ENCODE data around the gene ZNF470.

The ZNF470 gene

DNA sequence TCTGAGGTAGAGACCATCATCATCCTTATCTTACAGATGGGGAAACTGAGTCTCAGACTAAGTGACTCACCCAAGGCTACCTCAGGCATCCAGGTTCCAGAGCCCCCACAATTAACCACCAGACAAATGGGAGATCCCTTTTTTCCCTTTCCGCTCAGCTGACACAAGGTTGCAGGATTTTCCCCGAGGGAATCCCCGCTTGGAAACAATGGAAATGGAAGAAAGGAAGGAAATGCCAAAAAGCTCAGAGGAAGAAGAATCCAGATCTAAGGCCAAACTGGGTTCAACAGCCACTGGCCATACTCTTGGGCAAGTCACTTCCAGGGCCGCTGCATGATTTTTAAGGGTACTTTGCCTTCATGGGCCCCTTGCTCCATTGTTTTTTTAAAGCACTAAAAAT lies 29.4 kb downstream of the ZNF470 start:
- Histone ChIP-seq H3K27me3 (no peaks in the 10 kb centered on the region), H3K4me3 (ENCODE audit: low read depth, low read length) (no peak overlapping the region), H3K4me1 (no peaks in the 10 kb centered on the region), H3K36me3 (peaks cover 16% of the 10 kb centered on the region), H3K9me3 (no peaks in the 10 kb centered on the region; the same call in 1 of the 2 replicates)
- DNase-seq, result no peak
- no peak for TF ChIP-seq CTCF (IDR thresholded peaks at IDR 0.05; ENCODE audit: low read depth, low read length)

- no peak for TF ChIP-seq CTCF (IDR thresholded peaks at IDR 0.05; ENCODE audit: low read depth, low read length)
- no peak overlapping the region for H3K4me3 ChIP-seq (ENCODE audit: low read depth, low read length)
These were observed 30.4 kb downstream of the ZNF470 start for GRCh38 chr19:56597696-56598095.

DNA sequence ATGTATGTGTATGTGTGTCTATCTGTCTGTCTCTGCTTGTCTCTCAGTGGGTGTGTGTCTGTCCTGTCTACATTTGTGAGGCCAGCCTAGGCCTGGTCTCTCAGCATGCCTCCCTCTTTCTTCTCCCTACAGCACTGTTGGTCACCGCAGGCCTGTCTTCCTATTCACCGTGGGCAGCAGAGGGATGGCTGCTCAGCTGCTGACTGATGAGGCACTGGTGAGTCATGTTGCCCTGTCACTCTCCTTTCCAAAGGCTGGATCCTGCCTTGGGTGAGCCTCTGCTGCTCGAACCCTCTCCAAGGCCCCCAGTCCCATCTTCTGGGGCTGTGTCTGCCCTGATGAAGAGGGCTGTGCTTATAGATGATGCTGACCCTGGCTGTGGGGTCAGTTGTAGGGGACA lies 34.1 kb downstream of the ZNF470 start:
- H3K36me3 ChIP-seq, result peaks cover 18% of the 10 kb centered on the region
- H3K4me3 ChIP-seq (ENCODE audit: low read depth, low read length), result no peak overlapping the region

More at GRCh38 chr19:56597696-56598095, 30.4 kb downstream of the ZNF470 start:
- H3K27me3 ChIP-seq, result no peaks in the 10 kb centered on the region
- peaks cover 18% of the 10 kb centered on the region for H3K36me3 ChIP-seq
- H3K9me3 ChIP-seq, result no peaks in the 10 kb centered on the region; the same call in 1 of the 2 replicates
- no peak for DNase-seq
- no peaks in the 10 kb centered on the region for H3K4me1 ChIP-seq

GRCh38 chr19:56603829-56604228 lies 36.6 kb downstream of the ZNF470 start:
- H3K27me3 ChIP-seq, result no peaks in the 10 kb centered on the region
- no peaks in the 10 kb centered on the region; the same call in 1 of the 2 replicates for H3K9me3 ChIP-seq
- no peaks in the 10 kb centered on the region for H3K4me1 ChIP-seq
- no peak for DNase-seq
- TF ChIP-seq CTCF (IDR thresholded peaks at IDR 0.05; ENCODE audit: low read depth, low read length), result no peak
- H3K4me3 ChIP-seq (ENCODE audit: low read depth, low read length), result no peak overlapping the region
- H3K36me3 ChIP-seq, result peaks cover 13% of the 10 kb centered on the region

More for the DNA sequence above, 34.1 kb downstream of the ZNF470 start:
- DNase-seq, result no peak
- no peaks in the 10 kb centered on the region; the same call in 1 of the 2 replicates for H3K9me3 ChIP-seq
- no peaks in the 10 kb centered on the region for H3K4me1 ChIP-seq
- no peaks in the 10 kb centered on the region for H3K27me3 ChIP-seq
- TF ChIP-seq CTCF (IDR thresholded peaks at IDR 0.05; ENCODE audit: low read depth, low read length), result no peak

- no peaks in the 10 kb centered on the region for H3K4me1 ChIP-seq
- no peak for TF ChIP-seq CTCF (IDR thresholded peaks at IDR 0.05; ENCODE audit: low read depth, low read length)
- no peaks in the 10 kb centered on the region for H3K27me3 ChIP-seq
- no peaks in the 10 kb centered on the region for H3K9me3 ChIP-seq
- H3K36me3 ChIP-seq, result no peaks in the 10 kb centered on the region
- DNase-seq, result no peak
- no peak overlapping the region for H3K4me3 ChIP-seq (ENCODE audit: low read depth, low read length)
These were observed 41.2 kb downstream of the ZNF470 start for GRCh38 chr19:56608274-56608964.

DNA sequence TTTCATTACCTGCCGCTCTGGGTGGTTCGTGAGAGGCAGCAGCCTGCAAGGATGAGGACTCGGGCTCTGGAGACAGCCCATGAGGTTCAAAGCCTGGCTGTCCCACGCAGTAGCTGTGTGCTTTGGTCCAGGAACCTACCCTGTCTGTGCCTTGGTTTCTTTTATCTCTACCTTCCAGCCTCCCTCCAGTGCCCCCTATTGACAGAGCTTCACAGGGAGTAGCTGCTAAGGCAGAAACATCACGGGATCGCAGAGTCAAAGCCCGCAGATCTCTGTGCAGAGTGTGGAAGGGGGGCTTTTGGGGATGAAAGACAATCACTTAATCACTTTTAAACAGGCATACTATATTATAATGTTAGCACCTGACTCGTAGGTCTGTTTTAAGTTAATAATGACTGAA lies 44.0 kb downstream of the ZNF470 start:
- no peak for DNase-seq

More for the DNA sequence above, 44.0 kb downstream of the ZNF470 start:
- Histone ChIP-seq H3K4me3 (ENCODE audit: low read depth, low read length) (no peak overlapping the region), H3K9me3 (no peaks in the 10 kb centered on the region), H3K27me3 (no peaks in the 10 kb centered on the region), H3K4me1 (no peaks in the 10 kb centered on the region), H3K36me3 (no peaks in the 10 kb centered on the region)
- no peak for TF ChIP-seq CTCF (IDR thresholded peaks at IDR 0.05; ENCODE audit: low read depth, low read length)

All from BE2C (cell line).